DND-41 (cell line): Measurements from ENCODE around the gene ACSS1.

Experiments
- ATAC-seq: fragments of 200-7000 bp; cut with Tn5 transposase; 3 replicates; pipeline ENCODE4 v1.9.1; 2021; ENCODE audit warnings: low read depth; ENCODE audit not compliant: insufficient read depth
- DNase-seq: peaks from one replicate; pipeline ENCODE4 v3.0.0-alpha.2; 2020
- H2AFZ ChIP-seq: 2 replicates; pipeline ENCODE4 v1.6.0; 2012; ENCODE audit warnings: low read depth, low read length
- H3K27ac ChIP-seq: 2 replicates; pipeline ENCODE4 v1.5.1; 2012; ENCODE audit warnings: low read length, inconsistent platforms
- H3K27me3 ChIP-seq: fragments of 200-600 bp; sonication (generic); 2 replicates; pipeline ENCODE4 v1.6.0; 2012; ENCODE audit warnings: low read length, mild to moderate bottlenecking, inconsistent platforms; ENCODE audit not compliant: insufficient read depth, poor library complexity
- H3K36me3 ChIP-seq: 2 replicates; pipeline ENCODE4 v1.5.1; 2012; ENCODE audit warnings: low read length, inconsistent platforms; ENCODE audit not compliant: insufficient read depth
- H3K4me1 ChIP-seq: 2 replicates; pipeline ENCODE4 v1.5.1; 2012; ENCODE audit warnings: mild to moderate bottlenecking, low read length; ENCODE audit not compliant: insufficient read depth
- H3K4me2 ChIP-seq: 2 replicates; pipeline ENCODE4 v1.6.0; 2012; ENCODE audit warnings: mild to moderate bottlenecking, moderate library complexity, low read length, inconsistent platforms; ENCODE audit not compliant: insufficient read depth
- H3K4me3 ChIP-seq, 2 experiments: fragments of 200-600 bp in 1 of 2; shearing (Covaris generic) in 1 of 2; 2 replicates each; pipeline ENCODE4 v1.5.1; 2012 to 2016; ENCODE audit warnings: inconsistent platforms in 2 of 2, low read length in 2 of 2, mild to moderate bottlenecking in 2 of 2, low read depth in 1 of 2, moderate library complexity in 1 of 2
- H3K79me2 ChIP-seq: 2 replicates; pipeline ENCODE4 v1.6.0; 2012; ENCODE audit warnings: low read length, inconsistent platforms; ENCODE audit not compliant: insufficient read depth
- H3K9ac ChIP-seq: 2 replicates; pipeline ENCODE4 v1.6.0; 2012; ENCODE audit warnings: low read depth, mild to moderate bottlenecking, inconsistent platforms, low read length, moderate library complexity
- H3K9me3 ChIP-seq: 2 replicates; pipeline ENCODE4 v1.5.1; 2012; ENCODE audit warnings: low read length, moderate library complexity, mild to moderate bottlenecking, inconsistent platforms; ENCODE audit not compliant: insufficient read depth, severe bottlenecking
- H4K20me1 ChIP-seq: 2 replicates; pipeline ENCODE4 v1.6.0; 2012; ENCODE audit warnings: low read length; ENCODE audit not compliant: insufficient read depth
- EZH2 ChIP-seq: IDR thresholded peaks from 3 replicates; pipeline ENCODE4 v1.6.1; 2012; ENCODE audit warnings: borderline replicate concordance, low read depth, mild to moderate bottlenecking, moderate library complexity, low read length, inconsistent platforms; ENCODE audit not compliant: severe bottlenecking
- TF ChIP-seq, protein P1 (sequence below): IDR thresholded peaks from 2 replicates; pipeline ENCODE4 v1.5.1; 2012; ENCODE audit warnings: borderline replicate concordance, low read length, moderate library complexity, mild to moderate bottlenecking; ENCODE audit not compliant: poor library complexity, severe bottlenecking; ENCODE audit errors: extremely low read depth

Gene ACSS1

DNA sequence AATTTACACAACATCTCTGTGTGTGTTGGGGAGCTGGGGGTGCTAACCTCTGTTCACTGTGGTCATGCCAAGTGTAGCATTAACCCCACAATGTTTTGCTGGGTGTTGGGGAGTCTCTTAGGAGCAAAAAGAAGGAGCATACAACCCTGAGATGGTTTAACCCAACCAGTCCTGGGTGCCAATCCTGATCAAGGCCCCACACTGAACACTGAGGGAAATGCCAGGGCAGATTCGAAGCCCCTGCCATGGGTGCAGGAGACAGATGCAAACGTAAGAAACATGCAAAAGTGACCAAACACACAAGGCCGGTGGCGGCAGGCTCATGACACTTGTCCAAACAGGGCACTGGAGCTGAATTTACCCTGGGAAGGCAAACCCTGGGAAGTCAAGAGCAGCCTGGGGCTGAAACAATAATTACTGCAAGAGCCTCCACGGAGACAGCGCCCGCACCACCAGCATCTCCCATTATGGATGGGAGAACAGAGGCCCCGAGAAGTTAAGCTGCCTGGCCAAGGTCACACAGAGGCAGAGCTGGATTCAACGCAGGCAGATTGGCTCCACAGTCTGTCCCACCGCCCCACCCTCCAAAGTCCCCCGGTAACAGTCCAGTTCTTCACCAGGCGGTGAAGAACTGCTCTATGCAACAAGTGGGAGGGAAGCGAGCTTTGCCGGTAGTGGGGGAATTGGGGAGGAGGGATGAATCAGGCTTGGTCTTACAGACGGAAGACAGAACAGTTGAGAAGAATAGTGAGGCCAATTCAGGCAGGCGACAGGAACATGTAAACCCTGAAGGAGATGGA is 8.5 kb downstream of the ACSS1 start:
- H3K27me3 ChIP-seq, result no peaks in the 10 kb centered on the region
- no peak overlapping the region for H3K27ac ChIP-seq
- no peak overlapping the region for H3K4me3 ChIP-seq
- no peak overlapping the region for H2AFZ ChIP-seq
- no peak for TF ChIP-seq EZH2
- TF ChIP-seq, protein P1, sequence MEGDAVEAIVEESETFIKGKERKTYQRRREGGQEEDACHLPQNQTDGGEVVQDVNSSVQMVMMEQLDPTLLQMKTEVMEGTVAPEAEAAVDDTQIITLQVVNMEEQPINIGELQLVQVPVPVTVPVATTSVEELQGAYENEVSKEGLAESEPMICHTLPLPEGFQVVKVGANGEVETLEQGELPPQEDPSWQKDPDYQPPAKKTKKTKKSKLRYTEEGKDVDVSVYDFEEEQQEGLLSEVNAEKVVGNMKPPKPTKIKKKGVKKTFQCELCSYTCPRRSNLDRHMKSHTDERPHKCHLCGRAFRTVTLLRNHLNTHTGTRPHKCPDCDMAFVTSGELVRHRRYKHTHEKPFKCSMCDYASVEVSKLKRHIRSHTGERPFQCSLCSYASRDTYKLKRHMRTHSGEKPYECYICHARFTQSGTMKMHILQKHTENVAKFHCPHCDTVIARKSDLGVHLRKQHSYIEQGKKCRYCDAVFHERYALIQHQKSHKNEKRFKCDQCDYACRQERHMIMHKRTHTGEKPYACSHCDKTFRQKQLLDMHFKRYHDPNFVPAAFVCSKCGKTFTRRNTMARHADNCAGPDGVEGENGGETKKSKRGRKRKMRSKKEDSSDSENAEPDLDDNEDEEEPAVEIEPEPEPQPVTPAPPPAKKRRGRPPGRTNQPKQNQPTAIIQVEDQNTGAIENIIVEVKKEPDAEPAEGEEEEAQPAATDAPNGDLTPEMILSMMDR, result no peak
- H3K4me2 ChIP-seq, result no peak overlapping the region
- peaks cover 10% of the 10 kb centered on the region for H3K4me1 ChIP-seq
- ATAC-seq (no peak), DNase-seq (no peak)
- peaks cover 65% of the 10 kb centered on the region for H4K20me1 ChIP-seq
- no peaks in the 10 kb centered on the region for H3K9me3 ChIP-seq
- peaks cover 57% of the 10 kb centered on the region for H3K36me3 ChIP-seq
- peaks cover 67% of the 10 kb centered on the region for H3K79me2 ChIP-seq
- no peak overlapping the region for H3K9ac ChIP-seq

DNA sequence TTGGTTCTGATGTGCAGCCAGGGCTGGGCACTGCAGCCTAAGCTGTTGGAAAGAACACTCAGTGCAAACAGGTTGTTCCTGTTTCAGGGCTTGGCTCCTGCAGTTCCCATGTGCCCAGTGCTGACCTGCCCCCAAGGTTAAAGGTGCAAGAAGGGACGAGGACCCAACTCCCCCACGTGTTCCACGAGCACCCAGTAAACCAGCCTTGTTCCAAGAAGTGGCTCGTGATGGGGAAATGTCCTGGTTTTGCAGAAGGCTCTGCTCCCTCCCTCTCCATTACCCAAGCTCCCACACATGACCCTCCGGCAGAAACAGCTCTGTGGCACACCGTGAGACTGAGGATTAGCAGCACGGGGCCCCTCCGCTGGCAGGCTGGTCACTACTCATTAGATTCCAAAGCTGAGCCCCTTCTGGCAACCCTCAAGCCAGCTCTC is 9.4 kb downstream of the ACSS1 start:
- Histone ChIP-seq H3K27me3 (no peaks in the 10 kb centered on the region), H3K9ac (no peak overlapping the region), H4K20me1 (peaks cover 55% of the 10 kb centered on the region), H3K4me3 (no peak overlapping the region), H3K27ac (no peak overlapping the region), H3K9me3 (no peaks in the 10 kb centered on the region), H3K4me1 (peaks cover 8% of the 10 kb centered on the region), H3K36me3 (peaks cover 52% of the 10 kb centered on the region), H3K4me2 (no peak overlapping the region), H3K79me2 (peaks cover 58% of the 10 kb centered on the region), H2AFZ (no peak overlapping the region)
- no peak for TF ChIP-seq EZH2
- TF ChIP-seq, protein P1, result no peak
- DNase-seq (no peak), ATAC-seq (no peak)

DNA sequence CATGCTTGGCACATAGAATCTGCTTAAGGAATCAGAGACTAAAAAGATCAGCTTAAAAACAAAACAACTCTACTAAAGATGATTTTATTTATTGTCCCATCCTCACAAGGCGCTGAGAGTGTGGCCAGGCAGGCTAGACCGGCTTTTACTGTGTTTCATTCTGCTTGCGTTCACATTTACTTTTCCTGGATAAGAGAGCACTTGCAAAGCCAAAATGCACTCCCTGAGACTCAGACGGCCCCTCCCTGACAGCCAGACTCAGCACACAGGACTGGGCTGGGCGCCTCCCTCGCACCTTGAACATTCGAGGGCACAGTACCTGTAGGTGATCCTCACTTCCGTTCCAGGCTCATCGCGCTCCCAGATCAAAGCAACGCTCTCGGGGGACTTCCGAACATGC is 10.2 kb downstream of the ACSS1 start:
- Histone ChIP-seq H3K4me3 (no peak overlapping the region), H3K27ac (no peak overlapping the region), H3K9ac (no peak overlapping the region), H3K36me3 (peaks cover 52% of the 10 kb centered on the region), H3K4me1 (peaks cover 13% of the 10 kb centered on the region), H2AFZ (no peak overlapping the region), H4K20me1 (peaks cover 55% of the 10 kb centered on the region), H3K4me2 (no peak overlapping the region), H3K9me3 (no peaks in the 10 kb centered on the region), H3K27me3 (no peaks in the 10 kb centered on the region), H3K79me2 (peaks cover 52% of the 10 kb centered on the region)
- no peak for TF ChIP-seq EZH2
- TF ChIP-seq, protein P1, result no peak
- ATAC-seq (no peak), DNase-seq (no peak)
